HG02642 (cell line): ENCODE data around the gene RHPN2.

Source experiments
- ATAC-seq: cut with Tn5 transposase; IDR thresholded peaks from one replicate; pipeline ENCODE4 v1.9.1; 2021; ENCODE audit warnings: mild to moderate bottlenecking; ENCODE audit not compliant: unreplicated experiment, poor library complexity

Gene RHPN2

GRCh38 chr19:33064792-33065550 is at the start of gene RHPN2:
Gene RHPN2, minus strand, starts transcription at chr19:33064888. Its CDS starts 36 bp downstream, at chr19:33064852.
- ATAC-seq = peak; percentile 82

- ATAC-seq = no peak
Observed at GRCh38 chr19:33114312-33114711, 49.6 kb upstream of the RHPN2 start.

- ATAC-seq = no peak
Observed at GRCh38 chr19:33111587-33111986, 46.9 kb upstream of the RHPN2 start.

GRCh38 chr19:33110137-33110910 is 45.6 kb upstream of the RHPN2 start:
- ATAC-seq = no peak

GRCh38 chr19:33108161-33108560 is 43.5 kb upstream of the RHPN2 start:
- ATAC-seq = no peak

- no peak for ATAC-seq
Observed at GRCh38 chr19:33102893-33103292, 38.2 kb upstream of the RHPN2 start.

- no peak for ATAC-seq
Observed at GRCh38 chr19:33100894-33101644, 36.4 kb upstream of the RHPN2 start.

- no peak for ATAC-seq
Observed at GRCh38 chr19:33098055-33098534, 33.4 kb upstream of the RHPN2 start.

- ATAC-seq = no peak
Observed at GRCh38 chr19:33096005-33096404, 31.3 kb upstream of the RHPN2 start.

GRCh38 chr19:33094436-33095067 is 29.9 kb upstream of the RHPN2 start:
- no peak for ATAC-seq

- no peak for ATAC-seq
Observed at GRCh38 chr19:33093420-33094210, 28.9 kb upstream of the RHPN2 start.

GRCh38 chr19:33090179-33090578 is 25.5 kb upstream of the RHPN2 start:
- no peak for ATAC-seq

GRCh38 chr19:33089010-33089409 is 24.3 kb upstream of the RHPN2 start:
- ATAC-seq = no peak

- no peak for ATAC-seq
Observed at GRCh38 chr19:33086955-33087354, 22.3 kb upstream of the RHPN2 start.

- no peak for ATAC-seq
Observed at GRCh38 chr19:33085570-33086128, 21.0 kb upstream of the RHPN2 start.

- peak; percentile 92 for ATAC-seq
Observed at GRCh38 chr19:33080761-33081681, 16.3 kb upstream of the RHPN2 start, which contains the start of gene GPATCH1. Gene GPATCH1, plus strand, starts transcription at chr19:33081181. Its CDS starts 13 bp downstream, at chr19:33081194.

GRCh38 chr19:33075519-33075918 is 10.8 kb upstream of the RHPN2 start:
- no peak for ATAC-seq

GRCh38 chr19:33071887-33072286 is 7.2 kb upstream of the RHPN2 start:
- no peak for ATAC-seq
